ENCODE data around the gene DEUP1.
"Not testable (repeated sequence)": the region's sequence is repeated elsewhere in the genome, so short reads cannot be mapped to it uniquely, and the experiment has no call there.

Gene DEUP1

DNA sequence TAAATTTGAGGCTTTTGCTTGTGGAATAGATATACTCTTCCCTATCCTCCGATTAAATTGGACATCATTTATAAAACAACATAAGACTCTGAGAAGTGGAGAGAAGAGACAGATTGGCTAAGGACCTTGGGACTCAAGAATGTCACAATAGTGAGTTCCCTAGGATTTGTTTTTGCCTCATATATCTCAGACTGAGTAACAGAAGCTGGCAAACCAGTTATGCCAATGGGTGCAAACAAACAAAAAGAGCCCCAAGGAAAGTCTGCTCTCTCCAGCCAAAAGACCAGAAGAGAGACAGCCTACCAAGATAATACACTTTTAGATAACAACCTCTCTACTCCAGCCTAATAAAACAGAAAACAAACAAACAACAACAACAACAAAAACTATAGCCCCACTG, 28.9 kb downstream of the DEUP1 start:
- DNase-seq: no peak

DNA sequence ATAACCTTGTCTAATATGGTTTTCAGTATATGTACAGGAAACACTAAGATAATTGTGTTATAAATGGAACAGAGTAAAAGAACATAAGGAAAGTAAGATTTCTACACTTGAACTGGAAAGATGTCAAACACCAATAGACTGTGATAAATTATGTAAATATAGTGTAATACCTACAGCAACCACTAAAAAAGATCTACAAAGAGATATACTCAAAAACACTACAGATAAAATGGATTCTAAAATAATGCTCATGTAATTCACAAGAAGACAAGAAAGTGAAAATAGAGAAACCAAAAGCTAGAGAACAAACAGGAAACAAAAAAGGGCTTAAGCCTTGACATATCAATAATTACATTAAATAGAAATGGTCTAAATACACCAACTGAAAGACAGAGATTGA, 30.9 kb downstream of the DEUP1 start:
- DNase-seq: no peak

DNA sequence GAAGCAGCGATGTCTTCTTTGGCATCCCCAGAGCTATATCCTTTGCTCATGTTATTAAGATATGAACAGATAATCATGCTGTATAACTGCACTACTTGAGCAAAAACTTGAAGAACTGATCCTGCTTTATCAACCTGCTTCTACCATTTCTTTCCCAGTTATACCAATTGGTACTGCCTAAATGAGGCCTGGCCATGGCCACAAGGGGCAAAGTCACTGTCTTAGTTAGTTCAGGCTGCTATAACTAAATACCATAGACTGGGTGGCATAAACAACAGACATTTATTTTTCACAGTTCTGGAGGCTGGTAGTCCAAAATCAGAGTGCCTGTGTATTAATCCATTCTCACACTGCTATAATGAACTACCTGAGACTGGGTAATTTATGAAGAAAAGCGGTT, 37.5 kb downstream of the DEUP1 start:
- no peak for DNase-seq

DNA sequence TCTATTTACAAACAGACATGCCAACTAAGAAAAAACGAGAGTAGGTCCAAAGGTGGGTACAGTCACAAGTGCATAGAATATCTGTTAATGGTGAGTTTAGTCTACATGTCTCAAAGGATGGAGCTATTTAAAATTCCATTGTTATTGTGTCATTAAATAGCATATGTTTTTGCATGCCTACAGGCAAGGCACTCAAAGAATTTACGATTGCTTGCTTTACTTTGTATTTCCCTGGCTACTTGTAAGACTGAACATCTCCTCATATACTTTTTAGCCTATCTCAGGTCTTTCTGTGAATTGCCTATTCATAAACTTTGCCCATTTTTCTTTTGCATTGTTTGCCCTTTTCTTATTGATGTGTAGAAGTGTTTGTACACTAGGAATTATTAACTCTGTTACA, 39.7 kb downstream of the DEUP1 start:
- DNase-seq: no peak

DNA sequence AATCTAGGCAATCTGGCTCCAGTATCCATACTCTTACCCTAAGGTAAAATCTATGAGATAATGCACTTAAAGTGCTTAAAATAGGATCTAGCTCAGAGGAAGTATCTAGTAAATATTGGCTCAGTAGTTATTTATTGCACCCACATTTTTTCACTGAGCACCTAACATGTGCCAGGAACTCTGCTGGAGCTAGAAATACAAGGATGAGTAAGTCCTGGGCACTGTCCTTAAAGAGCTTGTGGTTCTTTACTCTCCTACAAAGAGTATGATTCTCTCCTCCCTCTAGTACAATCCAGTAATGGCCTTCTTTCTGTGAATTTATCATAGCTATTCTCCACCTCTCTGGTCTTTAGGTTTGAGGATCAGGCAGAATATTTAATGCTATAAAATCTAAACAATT, 59.2 kb downstream of the DEUP1 start:
- no peak for DNase-seq

DNA sequence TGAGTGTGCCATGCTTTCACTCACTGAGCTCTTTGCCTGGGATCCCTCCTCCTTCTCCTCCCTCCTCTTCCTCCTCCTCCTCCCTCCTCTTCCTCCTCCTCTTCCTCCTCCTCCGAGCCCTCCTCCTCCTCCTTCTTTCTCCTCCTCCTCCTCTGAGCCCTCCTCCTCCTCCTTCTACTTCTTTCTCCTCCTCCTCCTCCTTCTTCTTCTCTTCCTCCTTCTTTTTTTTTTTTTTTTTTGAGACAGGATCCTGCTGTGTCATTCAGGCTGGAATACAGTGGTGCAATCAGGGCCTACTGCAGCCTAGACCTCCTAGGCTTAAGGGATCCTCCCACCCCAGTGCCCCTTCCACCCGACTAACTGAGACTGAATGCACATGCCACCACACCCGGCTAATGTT, 62.3 kb downstream of the DEUP1 start:
- no peak for DNase-seq

DNA sequence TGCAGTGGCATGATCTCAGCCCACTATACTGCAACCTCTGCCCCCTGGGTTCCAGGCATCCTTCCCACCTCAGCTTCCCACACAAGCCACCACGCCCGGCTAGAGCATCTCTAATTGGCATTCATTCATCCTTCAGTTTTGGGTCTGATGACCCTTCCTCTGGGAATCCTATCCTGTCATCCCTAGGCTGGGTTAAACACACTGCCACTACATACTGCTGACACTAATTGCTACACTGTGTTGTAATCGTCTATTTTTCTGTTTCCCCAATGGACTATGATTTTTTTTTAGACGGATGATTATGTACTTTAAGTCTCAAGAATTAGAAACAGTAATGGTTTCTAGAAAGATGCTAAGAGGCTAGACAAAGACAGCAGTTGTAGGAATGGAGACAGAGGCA, 62.8 kb downstream of the DEUP1 start:
- no peak for DNase-seq

DNA sequence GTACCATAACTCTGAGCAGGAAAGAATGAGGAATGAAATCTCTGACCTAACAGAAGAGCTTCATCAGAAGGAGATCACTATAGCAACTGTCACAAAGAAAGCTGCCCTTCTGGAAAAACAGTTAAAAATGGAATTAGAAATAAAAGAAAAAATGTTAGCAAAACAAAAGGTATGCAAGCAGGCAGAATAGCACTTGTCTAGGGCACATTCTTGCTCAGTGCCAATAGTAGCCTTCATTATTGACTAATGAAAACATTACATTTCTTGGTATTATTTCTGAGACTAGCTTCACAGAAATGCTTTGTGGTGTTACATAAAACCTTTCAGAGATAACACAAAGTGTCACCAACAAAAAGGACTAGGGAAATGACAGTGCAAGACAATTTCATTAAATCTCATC, 63.9 kb downstream of the DEUP1 start:
- no peak for DNase-seq

DNA sequence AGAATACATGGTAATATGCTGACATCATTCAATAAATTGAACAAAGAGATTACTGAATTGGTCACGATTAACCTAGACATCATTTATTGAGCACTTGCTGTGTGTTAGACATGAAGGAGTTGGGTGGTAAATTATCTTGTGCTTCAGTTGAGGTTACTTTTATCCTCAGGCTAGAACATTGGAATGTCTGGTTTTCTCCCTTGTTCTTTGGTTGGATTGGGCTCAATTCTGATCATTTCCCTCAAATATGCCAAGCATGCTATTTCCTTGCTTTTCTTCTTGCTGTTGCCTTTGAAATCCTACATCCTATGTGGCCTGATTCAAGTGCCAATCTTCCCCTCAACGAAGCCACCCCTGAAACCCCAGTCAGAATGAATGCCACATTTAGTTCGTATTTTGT, 65.8 kb downstream of the DEUP1 start:
- DNase-seq: no peak

DNA sequence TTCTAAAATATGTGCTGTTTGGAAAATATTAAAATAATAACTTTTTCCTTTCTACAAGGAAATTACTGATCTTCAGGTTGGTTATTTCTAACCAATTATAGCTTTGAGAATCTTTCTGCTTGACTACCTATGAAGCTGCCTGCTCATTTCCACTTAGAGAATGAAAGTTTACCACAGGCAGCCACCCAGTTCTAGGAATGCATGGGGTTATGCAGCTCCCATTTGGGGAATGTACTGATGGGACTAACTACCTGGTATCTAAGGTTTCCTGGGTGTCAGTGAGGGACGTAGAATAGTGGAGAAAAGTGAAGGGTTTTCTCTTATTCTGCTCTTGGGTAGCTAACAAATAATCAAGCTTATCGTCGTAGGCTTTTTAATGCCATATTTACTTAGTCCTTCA, 73.4 kb downstream of the DEUP1 start:
- no peak for DNase-seq

DNA sequence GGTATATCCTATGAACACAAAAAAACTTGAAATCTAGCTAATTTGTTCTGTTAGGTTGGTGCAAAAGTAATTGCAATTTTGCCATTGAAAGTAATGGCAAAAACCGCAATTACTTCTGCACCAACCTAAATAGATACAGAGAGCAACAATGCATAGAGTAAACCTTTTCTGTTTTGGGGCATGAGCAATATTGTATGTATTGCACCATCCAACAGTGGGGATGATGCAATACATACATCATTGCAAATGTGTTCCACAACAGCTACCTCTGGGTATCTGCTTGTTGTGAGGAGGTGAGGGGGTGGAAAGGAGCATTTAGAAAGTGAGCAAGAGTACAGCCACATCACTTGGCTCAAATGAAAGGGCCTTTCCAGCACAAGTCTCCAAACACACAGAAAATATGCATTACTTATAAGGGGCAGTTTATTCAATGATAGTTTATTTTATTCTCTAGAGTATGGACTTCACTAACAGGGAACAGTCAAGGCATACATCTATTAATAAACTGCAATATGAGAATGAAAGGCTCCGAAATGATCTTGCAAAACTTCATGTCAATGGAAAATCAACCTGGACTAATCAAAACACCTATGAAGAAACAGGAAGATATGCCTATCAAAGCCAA, 77.3 kb downstream of the DEUP1 start:
- no peak for DNase-seq

DNA sequence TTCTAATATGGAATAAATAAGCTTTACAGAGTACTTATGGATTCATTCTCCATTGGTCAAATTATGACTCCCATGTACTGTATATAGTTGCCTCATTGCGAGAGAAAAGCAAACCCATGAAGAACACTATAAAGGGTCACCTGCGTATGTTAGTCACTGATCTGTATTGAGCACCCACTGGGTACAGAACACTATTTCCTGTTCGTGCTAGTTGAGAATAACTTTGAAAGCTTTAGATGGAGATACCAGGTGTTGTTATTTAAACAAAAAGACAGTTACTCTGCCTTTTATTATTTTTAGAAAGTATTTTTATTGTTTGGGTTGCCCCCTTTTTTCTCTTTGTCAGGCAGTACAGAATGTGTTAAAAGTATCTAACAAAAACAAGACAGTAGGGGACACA, 79.9 kb downstream of the DEUP1 start:
- DNase-seq: no peak

DNA sequence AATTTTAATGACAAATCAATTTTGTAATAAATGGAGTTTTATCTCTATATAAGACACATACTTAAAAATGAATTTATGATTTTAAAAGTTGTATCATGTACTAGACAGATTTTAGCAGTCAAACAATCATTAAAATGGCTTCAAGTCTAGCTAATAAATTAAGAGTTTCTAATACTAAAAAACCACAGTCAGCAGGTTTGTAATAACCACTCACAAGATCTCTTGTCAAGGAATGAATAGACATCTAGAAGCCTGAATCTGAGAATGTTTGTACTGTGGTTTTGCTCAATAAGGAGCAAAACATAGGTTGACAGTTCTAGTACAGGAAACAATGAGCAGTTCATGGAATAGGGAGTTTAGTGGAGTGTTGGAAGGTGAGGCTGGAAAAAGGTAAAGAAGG, 81.2 kb downstream of the DEUP1 start:
- no peak for DNase-seq

DNA sequence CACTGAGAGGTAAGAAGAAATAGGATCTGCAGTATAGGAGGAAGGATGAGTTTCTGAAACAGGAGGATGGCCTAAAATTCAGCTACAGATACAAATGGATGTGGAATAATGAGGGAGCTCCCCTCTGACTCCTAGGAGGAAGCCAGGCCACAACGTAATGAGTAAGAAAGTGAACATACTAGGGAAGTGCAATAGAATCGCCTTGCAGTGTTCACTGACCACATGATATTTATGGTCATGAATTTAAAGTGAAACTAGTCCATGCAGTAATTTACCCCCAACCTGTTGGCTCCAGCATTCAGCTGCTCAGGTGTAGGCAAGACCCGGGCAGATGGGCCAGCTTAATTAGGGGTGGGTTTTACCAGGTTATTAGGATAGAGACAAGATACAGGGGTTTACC, 101.7 kb downstream of the DEUP1 start:
- no peak for DNase-seq

DNA sequence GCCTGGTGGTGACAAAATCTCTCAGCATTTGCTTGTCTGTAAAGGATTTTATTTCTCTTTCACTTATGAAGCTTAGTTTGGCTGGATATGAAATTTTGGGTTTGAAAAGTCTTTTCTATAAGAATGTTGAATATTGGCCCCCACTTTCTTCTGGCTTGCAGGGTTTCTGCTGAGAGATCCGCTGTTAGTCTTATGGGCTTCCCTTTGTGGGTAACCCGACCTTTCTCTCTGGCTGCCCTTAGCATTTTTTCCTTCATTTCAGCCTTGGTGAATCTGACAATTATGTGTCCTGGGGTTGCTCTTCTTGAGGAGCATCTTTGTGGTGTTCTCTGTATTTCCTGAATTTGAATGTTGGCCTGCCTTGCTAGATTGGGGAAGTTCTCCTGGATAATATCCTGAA, 112.7 kb downstream of the DEUP1 start:
- DNase-seq: not testable (repeated sequence)

DNA sequence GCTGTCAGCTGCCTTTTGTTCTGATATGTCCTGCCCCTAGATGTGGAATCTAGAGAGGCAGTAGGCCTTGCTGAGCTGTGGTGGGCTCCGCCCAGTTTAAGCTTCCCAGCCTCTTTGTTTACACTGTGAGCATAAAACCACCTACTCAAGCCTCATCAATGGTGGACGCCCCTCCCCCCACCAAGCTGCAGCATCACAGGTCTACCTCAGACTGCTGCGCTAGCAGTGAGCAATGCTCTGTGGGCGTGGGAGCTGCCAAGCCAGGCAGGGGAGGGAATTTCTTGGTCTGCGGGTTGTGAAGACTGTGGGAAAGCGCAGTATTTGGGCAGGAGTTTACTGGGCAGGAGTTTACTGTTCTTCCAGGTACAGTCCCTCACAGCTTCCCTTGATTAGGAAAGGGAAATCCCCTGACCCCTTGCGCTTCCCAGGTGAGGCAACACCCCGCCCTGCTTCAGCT, 114.1 kb downstream of the DEUP1 start:
- DNase-seq: peak in 14 of 56 donors; percentile 0 to 47 (median 10)

DNA sequence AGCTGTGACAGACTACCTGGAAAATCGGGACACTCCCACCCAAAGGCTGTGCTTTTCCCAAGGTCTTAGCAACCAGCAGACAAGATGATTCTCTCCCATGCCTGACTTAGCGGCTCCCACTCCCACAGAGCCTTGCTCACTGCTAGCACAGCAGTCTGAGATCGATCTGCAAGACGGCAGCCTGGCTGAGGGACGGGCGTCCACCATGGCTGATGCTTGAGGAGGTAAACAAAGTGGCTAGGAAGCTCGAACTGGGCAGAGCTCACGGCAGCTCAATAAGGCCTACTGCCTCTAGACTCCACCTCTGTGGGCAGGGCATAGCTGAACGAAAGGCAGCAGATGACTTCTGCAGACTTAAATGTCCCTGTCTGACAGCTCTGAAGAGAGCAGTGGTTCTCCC, 127.7 kb downstream of the DEUP1 start:
- no peak for DNase-seq

DNA sequence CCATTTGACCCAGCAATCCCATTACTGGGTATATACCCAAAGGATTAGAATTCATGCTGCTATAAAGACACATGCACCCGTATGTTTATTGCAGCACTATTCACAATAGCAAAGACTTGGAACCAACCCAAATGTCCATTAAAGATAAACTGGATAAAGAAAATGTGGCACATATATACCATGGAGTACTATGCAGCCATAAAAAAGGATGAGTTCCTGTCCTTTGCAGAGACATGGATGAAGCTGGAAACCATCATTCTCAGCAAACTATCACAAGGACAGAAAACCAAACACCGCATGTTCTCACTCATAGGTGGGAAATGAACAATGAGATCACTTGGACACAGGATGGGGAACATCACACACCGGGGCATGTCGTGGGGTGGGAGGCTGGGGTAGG, 133.1 kb downstream of the DEUP1 start:
- not testable (repeated sequence) for DNase-seq

DNA sequence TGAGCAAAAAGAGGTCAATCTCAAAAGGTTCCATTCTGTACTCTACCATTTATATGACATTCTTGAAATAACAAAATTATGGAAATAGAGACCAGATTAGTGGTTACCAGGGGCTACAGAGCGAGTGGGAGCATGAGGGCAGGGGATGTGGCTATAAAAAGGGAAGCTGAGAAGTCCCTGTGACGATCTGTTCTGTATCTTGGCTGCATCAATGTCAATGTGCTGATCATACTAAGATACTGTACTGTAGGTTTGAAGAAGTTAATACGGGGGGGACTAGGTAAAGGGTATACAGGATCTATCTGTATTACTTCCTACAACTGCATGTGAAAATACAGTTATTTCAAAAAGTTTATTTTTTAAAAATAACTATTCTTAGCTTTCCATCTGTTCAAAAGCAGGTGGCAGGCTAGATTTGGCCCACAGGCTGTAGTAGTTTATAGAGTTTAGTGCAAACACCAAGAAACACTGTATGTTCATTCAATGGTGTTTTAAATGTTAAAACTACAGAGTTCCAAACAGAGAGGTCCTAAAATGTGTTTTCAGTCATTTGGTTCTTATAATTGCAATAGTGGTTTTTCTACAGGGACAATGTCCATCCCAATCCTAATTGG, 134.5 kb downstream of the DEUP1 start:
- DNase-seq: no peak

DNA sequence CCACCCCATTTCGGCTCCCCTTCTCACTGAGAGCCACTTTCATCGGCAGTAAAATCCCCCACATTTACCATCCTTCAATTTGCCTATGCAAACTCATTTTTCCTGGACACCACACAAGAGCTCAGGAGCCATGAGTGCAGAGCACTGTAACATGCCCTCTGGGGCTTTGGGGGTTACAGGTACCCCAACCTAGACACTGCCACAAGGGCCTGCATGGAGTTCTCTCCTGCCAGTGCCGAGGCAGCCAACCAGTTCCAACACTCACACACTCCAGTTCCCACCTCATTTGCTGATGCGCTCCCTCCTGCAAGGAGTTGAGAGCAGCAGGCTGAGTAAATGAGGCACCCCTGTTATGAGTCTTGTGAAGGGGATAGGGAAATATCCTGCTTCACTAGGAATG, 136.5 kb downstream of the DEUP1 start:
- DNase-seq: no peak

DNA sequence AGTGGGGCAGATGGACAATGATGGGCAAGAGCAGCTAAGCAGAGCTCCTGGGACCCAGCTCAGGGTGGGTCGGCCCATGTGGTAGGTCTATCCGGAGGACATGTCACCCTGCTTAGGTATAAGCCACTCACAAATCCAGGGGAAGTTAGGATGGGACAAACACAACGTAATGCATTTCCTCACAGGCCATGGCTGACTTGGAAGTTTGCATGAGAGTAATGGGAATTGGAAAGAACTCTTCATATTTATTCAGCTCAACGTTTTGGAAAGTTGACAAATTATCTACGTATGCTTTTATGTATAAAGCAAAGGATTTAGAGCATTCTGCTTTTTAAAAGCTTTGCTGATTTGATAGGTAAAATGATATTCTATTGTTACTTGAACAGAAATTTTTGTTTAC, 137.7 kb downstream of the DEUP1 start:
- DNase-seq: no peak

DNA sequence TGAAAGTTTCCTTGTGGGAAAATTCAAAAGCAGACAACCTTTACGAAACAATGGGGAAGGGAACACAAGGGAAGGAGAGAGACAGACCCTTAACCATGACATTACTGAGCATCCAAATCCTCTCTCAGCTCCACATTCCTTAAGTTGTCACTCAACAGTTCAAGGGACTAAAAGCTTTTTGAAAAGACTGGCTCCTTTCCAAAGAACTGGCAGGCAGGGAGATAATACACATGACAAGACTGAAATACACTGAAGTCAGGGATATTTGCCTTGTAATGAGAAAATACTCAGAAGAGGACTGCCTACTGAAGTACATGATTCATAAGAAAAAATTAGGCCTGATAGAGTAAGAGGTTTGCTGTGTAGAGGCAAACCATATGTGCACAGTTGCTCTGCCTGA, 143.6 kb downstream of the DEUP1 start:
- no peak for DNase-seq

DNA sequence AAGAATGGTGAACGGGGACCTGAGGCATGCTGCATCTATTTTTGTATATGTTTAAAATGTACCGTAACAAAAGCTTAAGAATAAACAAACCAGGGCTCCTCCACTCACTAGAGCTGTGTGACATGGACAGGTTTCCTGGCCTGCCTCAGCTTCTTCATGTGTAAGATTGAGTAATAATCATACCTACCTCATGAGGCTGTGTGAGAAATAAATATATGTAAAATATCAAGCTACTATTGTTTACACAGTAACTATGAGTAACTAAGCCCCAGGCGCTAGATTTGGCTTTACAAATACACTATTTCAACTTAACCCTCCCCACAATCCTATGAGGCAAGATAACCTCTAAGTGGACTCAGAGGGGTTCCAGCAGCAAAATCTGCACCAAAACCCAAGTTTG, 146.3 kb downstream of the DEUP1 start:
- no peak for DNase-seq
